WTC11 (cell line): ENCODE data around the gene INPP4A. TPM values are rescaled to one million over a fixed set of nuclear protein-coding genes. Genes with fewer than 3 reads are reported as not detected.

Experiments used
- ATAC-seq: fragments of 200-7000 bp; cut with Tn5 transposase; 2 replicates; pipeline ENCODE4 v1.10.0; 2021; ENCODE audit warnings: mild to moderate bottlenecking, moderate library complexity
- CTCF ChIA-PET: fragments of 300-600 bp; sonication (Branson Sonifier 250); formaldehyde crosslinking; loops from one replicate; lab custom pipeline; 2021; ENCODE audit warnings: antibody characterized with exemption; lab: Charles Lee
- POLR2A ChIA-PET: fragments of 350-600 bp; sonication (Branson Sonifier 250); formaldehyde crosslinking; loops from one replicate; lab custom pipeline; 2021; ENCODE audit warnings: antibody characterized with exemption; lab: Charles Lee
- DNase-seq: peaks from one replicate; pipeline ENCODE4 v3.0.0; 2021; ENCODE audit warnings: low spot score
- H3K27ac Mint-ChIP-seq: 2 replicates; pipeline ENCODE4 v1.8.0; 2021; ENCODE audit warnings: mixed read lengths
- H3K27me3 Mint-ChIP-seq: 2 replicates; pipeline ENCODE4 v1.8.0; 2021; ENCODE audit warnings: low read depth, mild to moderate bottlenecking, moderate library complexity, mixed read lengths
- H3K36me3 Mint-ChIP-seq: 2 replicates; pipeline ENCODE4 v1.8.0; 2021; ENCODE audit warnings: mixed read lengths
- H3K4me1 Mint-ChIP-seq: 2 replicates; pipeline ENCODE4 v1.8.0; 2022; ENCODE audit warnings: mixed read lengths
- H3K4me3 Mint-ChIP-seq: 2 replicates; pipeline ENCODE4 v1.8.0; 2021; ENCODE audit warnings: mild to moderate bottlenecking, moderate library complexity, mixed read lengths
- H3K9me3 Mint-ChIP-seq: 2 replicates; pipeline ENCODE4 v1.8.0; 2021; ENCODE audit warnings: mixed read lengths
- E2F1 ChIP-seq: sonication (generic); formaldehyde crosslinking; IDR thresholded peaks from 2 replicates; pipeline ENCODE4 v1.8.0; 2022; ENCODE audit warnings: mild to moderate bottlenecking, missing genetic modification reagents
- E2F5 ChIP-seq: sonication (generic); formaldehyde crosslinking; IDR thresholded peaks from 2 replicates; pipeline ENCODE4 v1.8.1; 2022; ENCODE audit warnings: mild to moderate bottlenecking, moderate library complexity, missing genetic modification reagents
- ELF4 ChIP-seq: sonication (generic); formaldehyde crosslinking; IDR thresholded peaks from 2 replicates; pipeline ENCODE4 v1.8.1; 2022; ENCODE audit warnings: low read depth, mild to moderate bottlenecking, moderate library complexity, missing genetic modification reagents
- GABPB1 ChIP-seq: sonication (generic); formaldehyde crosslinking; IDR thresholded peaks from 2 replicates; pipeline ENCODE4 v1.8.1; 2023; ENCODE audit warnings: mild to moderate bottlenecking, missing genetic modification reagents
- NFATC4 ChIP-seq: fragments of 250-450 bp; sonication (Bioruptor Pico); IDR thresholded peaks from 2 replicates; pipeline ENCODE4 v1.9.0; 2021; ENCODE audit warnings: mild to moderate bottlenecking
- NFE2L1 ChIP-seq: sonication (generic); formaldehyde crosslinking; IDR thresholded peaks from 2 replicates; pipeline ENCODE4 v1.8.1; 2023; ENCODE audit warnings: missing genetic modification reagents
- OVOL2 ChIP-seq: fragments of 250-450 bp; sonication (Bioruptor Pico); IDR thresholded peaks from 2 replicates; pipeline ENCODE4 v1.9.0; 2021; ENCODE audit warnings: mild to moderate bottlenecking, borderline replicate concordance
- PRRX2 ChIP-seq: fragments of 250-450 bp; sonication (Bioruptor Pico); IDR thresholded peaks from 2 replicates; pipeline ENCODE4 v1.8.0; 2021; ENCODE audit warnings: mild to moderate bottlenecking
- RELA ChIP-seq: sonication (generic); formaldehyde crosslinking; IDR thresholded peaks from 2 replicates; pipeline ENCODE4 v1.8.1; 2022; ENCODE audit warnings: missing genetic modification reagents, mild to moderate bottlenecking, borderline replicate concordance
- SMAD3 ChIP-seq: sonication (generic); formaldehyde crosslinking; IDR thresholded peaks from 2 replicates; pipeline ENCODE4 v1.8.0; 2022; ENCODE audit warnings: missing genetic modification reagents, mild to moderate bottlenecking, borderline replicate concordance
- SOX15 ChIP-seq: fragments of 250-450 bp; sonication (Bioruptor Pico); IDR thresholded peaks from 2 replicates; pipeline ENCODE4 v1.9.0; 2021; ENCODE audit warnings: mild to moderate bottlenecking
- TP53 ChIP-seq: sonication (generic); formaldehyde crosslinking; IDR thresholded peaks from 2 replicates; pipeline ENCODE4 v1.8.1; 2023; ENCODE audit warnings: mild to moderate bottlenecking, missing genetic modification reagents
- USF2 ChIP-seq: sonication (generic); formaldehyde crosslinking; IDR thresholded peaks from 2 replicates; pipeline ENCODE4 v1.8.1; 2023; ENCODE audit warnings: mild to moderate bottlenecking, missing genetic modification reagents, moderate library complexity
- ZNF263 ChIP-seq: sonication (generic); formaldehyde crosslinking; IDR thresholded peaks from 2 replicates; pipeline ENCODE4 v1.8.1; 2022; ENCODE audit warnings: low read depth, mild to moderate bottlenecking, moderate library complexity, missing genetic modification reagents
- ZNF416 ChIP-seq: fragments of 250-450 bp; sonication (Bioruptor Pico); IDR thresholded peaks from 2 replicates; pipeline ENCODE4 v1.9.0; 2021; ENCODE audit warnings: mild to moderate bottlenecking, inconsistent platforms
- ZNF423 ChIP-seq: fragments of 250-450 bp; sonication (Bioruptor Pico); IDR thresholded peaks from 2 replicates; pipeline ENCODE4 v2.1.2; 2022; ENCODE audit warnings: mild to moderate bottlenecking, moderate library complexity
- total RNA-seq: library from RNA; stranded (reverse); gene quantifications from 3 replicates; pipeline ENCODE4 v1.2.3, GENCODE V29; 2021
- TF ChIP-seq, protein P1 (sequence below): fragments of 250-450 bp; sonication (Bioruptor Pico); IDR thresholded peaks from 2 replicates; pipeline ENCODE4 v1.8.0; 2021; ENCODE audit warnings: mild to moderate bottlenecking
- TF ChIP-seq, protein P2 (sequence below): sonication (generic); formaldehyde crosslinking; IDR thresholded peaks from 2 replicates; pipeline ENCODE4 v1.8.1; 2023; ENCODE audit warnings: mild to moderate bottlenecking, missing genetic modification reagents, moderate library complexity
- TF ChIP-seq, protein P3 (sequence below): sonication (generic); formaldehyde crosslinking; conservative IDR thresholded peaks from 2 replicates; pipeline ENCODE4 v1.8.1; 2022; ENCODE audit warnings: mild to moderate bottlenecking, missing genetic modification reagents

Gene INPP4A
- total RNA-seq, 1 experiment from 2014 or later, result 38.3 TPM

- Mint-ChIP-seq H3K36me3 (no peaks in the 10 kb centered on the region), H3K4me3 (no peak overlapping the region), H3K4me1 (peaks cover 18% of the 10 kb centered on the region), H3K27ac (no peak overlapping the region), H3K27me3 (no peaks in the 10 kb centered on the region)
- ChIA-PET POLR2A (no interaction called here), CTCF (interaction anchor here (0.8 to 1.2 kb wide), 2 partner anchors 27 to 245 kb away, joined by 3 to 5 read pairs; no protein-coding TSS in a partner anchor)
- DNase-seq, result no peak
- TF ChIP-seq NFATC4 (CRISPR knock-in tag) (no peak), ZNF263 (CRISPR knock-in tag) (no peak), TP53 (CRISPR knock-in tag) (no peak), NFE2L1 (CRISPR knock-in tag) (no peak), GABPB1 (no peak), PRRX2 (no peak), ZNF423 (no peak), OVOL2 (no peak), E2F5 (CRISPR knock-in tag) (no peak), SOX15 (CRISPR knock-in tag) (no peak), RELA (CRISPR knock-in tag) (no peak), ELF4 (no peak), USF2 (CRISPR knock-in tag) (no peak)
- TF ChIP-seq, protein P1, sequence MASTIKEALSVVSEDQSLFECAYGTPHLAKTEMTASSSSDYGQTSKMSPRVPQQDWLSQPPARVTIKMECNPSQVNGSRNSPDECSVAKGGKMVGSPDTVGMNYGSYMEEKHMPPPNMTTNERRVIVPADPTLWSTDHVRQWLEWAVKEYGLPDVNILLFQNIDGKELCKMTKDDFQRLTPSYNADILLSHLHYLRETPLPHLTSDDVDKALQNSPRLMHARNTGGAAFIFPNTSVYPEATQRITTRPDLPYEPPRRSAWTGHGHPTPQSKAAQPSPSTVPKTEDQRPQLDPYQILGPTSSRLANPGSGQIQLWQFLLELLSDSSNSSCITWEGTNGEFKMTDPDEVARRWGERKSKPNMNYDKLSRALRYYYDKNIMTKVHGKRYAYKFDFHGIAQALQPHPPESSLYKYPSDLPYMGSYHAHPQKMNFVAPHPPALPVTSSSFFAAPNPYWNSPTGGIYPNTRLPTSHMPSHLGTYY (CRISPR knock-in tag), result no peak
- TF ChIP-seq, protein P2, sequence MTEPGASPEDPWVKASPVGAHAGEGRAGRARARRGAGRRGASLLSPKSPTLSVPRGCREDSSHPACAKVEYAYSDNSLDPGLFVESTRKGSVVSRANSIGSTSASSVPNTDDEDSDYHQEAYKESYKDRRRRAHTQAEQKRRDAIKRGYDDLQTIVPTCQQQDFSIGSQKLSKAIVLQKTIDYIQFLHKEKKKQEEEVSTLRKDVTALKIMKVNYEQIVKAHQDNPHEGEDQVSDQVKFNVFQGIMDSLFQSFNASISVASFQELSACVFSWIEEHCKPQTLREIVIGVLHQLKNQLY (CRISPR knock-in tag), result no peak
- TF ChIP-seq, protein P3, sequence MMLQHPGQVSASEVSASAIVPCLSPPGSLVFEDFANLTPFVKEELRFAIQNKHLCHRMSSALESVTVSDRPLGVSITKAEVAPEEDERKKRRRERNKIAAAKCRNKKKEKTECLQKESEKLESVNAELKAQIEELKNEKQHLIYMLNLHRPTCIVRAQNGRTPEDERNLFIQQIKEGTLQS (CRISPR knock-in tag), result no peak
- TF ChIP-seq, all 79 proteins: peak for 0
- no peaks in the 10 kb centered on the region for H3K9me3 Mint-ChIP-seq
- no peak for ATAC-seq
These were observed 70.2 kb downstream of the INPP4A start for GRCh38 chr2:98514879-98515249.

DNA sequence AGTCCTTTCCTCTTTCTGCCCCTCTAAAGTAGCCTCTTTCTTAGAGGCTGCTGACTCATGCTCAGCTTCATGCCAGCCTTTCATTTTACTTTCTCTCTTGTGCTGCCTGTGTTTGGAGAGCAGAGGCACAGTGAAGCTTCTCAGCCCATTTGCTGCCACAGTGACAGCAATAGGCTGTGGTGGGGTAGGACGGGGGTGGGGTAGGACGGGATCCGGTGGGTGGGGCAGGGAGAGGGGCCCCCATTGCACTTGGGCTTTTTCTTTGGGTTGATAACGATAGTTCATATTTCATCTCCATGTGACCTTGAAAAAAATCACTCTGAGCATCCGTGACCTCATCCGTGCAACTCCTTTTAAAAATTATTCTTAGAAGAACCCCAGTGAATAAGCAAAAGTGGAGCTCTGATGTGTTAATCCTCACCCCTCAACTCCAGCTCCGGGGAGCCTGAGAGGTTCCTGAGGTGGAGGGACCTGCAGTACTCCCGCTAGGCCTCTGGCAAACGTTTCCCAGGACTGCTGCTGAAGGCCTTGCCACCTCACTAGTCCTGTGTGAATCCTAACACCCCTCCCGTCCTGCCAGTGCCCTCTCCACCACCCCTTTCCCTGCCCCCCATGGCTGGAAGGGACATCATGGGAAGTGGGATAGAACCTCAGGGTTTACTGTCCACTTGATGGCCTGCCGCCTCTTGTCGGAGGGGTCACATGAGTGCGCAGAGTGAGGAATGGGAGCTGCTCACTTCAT is 70.8 kb downstream of the INPP4A start:
- CTCF ChIA-PET, result no interaction called here
- H3K27ac Mint-ChIP-seq, result no peak overlapping the region
- peaks cover 18% of the 10 kb centered on the region for H3K4me1 Mint-ChIP-seq

More for the DNA sequence above, 70.8 kb downstream of the INPP4A start:
- Mint-ChIP-seq H3K4me3 (no peak overlapping the region), H3K9me3 (no peaks in the 10 kb centered on the region), H3K27me3 (no peaks in the 10 kb centered on the region), H3K36me3 (no peaks in the 10 kb centered on the region)
- DNase-seq, result no peak
- POLR2A ChIA-PET, result no interaction called here
- no peak; the same call in 1 of the 2 replicates for ATAC-seq
- TF ChIP-seq SMAD3 (CRISPR knock-in tag), result no peak
- TF ChIP-seq ZNF416 (CRISPR knock-in tag), result no peak
- TF ChIP-seq E2F1 (CRISPR knock-in tag), result no peak
- no peak for TF ChIP-seq TP53 (CRISPR knock-in tag)
